GM12872 (cell line): ENCODE measurements around the gene C15orf62.

Experiments used
- CTCF ChIP-seq: IDR thresholded peaks from 3 replicates; pipeline ENCODE4 v1.5.1; 2011; ENCODE audit warnings: low read depth, mild to moderate bottlenecking, low read length, moderate library complexity; ENCODE audit not compliant: insufficient read depth

Gene C15orf62

DNA sequence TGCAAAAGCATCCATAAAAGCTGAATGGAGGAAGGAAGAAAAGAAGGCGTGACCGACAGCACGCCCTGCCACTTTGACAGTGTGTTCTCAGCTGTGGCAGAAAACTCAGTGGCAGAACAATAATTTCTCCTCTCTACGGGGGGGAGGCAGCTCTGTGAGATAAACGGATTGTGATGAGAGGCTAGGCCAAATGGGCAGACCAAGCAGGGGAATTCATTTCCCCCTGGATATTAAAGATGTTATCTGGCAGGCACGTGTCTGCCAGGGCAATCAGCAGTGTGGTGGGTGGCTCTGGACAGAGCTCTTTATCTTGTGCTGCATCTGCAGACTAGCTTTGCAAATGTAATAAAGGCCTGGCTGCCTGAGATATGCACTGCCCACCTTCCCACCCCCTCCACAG, 12.8 kb upstream of the C15orf62 start:
- TF ChIP-seq CTCF = no peak

DNA sequence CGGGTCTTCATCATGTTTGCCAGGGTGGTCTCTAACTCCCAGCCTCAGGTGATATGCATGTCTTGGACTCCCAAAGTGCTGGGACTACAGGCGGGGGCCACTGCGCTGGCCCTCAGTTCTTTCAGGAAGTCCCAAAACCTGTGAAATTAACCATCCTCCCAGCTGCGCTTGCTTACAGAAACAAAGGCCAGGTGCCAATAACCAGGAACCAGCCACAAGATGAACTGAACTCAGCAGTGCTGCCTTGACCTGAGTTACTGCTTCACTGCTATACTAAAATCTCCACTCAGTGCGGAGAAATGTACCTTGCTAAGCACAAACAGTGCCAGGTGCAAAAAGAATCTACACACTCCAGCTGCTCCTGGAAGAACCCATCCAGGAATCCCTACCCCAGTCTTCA, 9.8 kb upstream of the C15orf62 start:
- no peak for TF ChIP-seq CTCF

GRCh38 chr15:40762919-40763800, 6.6 kb upstream of the C15orf62 start:
- no peak for TF ChIP-seq CTCF

- peak; percentile 50; the same call in 2 of the 3 replicates for TF ChIP-seq CTCF
Measured at GRCh38 chr15:40763801-40764628, 5.8 kb upstream of the C15orf62 start, which contains the start of gene GCHFR. Gene GCHFR, plus strand, starts transcription at chr15:40764068. Its CDS starts 113 bp downstream, at chr15:40764181.

GRCh38 chr15:40764629-40765103, 5.1 kb upstream of the C15orf62 start:
- no peak for TF ChIP-seq CTCF

DNA sequence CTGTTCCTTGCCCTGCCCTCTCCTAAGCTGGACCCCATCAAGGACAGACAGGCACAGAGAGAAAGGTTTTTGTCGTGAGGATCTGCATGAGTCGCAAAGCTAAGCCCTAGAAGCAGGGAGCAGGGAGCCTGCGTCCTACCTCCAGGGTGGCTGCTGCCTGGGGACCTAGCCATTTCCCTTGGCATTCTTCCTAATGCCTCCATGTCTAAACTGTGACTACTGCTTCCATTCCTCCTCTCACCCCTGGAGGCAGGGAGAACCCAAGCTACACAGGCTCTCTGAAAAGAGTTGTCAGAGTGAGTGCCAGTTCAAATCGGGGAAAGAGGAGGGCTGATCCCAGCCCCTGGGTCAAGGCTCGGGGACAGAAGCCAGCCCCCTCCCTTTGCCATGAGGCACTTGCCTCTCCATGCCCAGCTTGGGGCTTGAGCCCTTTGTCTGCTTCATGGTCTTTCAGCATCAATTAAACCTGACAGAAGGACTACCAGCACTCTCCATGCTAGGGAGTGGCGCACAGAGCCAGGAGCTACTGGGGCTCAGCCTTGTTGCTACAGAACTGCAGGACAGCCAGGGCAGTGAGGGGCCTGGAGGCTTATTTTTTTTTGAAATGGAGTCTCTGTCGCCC, 3.5 kb upstream of the C15orf62 start:
- no peak for TF ChIP-seq CTCF
